ENCODE data around the gene LIN7C.

GRCh38 chr11:27545035-27545434 is 38.5 kb upstream of the LIN7C start:
- TF ChIP-seq HOXA7 (CRISPR knock-in tag; IDR thresholded peaks at IDR 0.05) (no peak), GATA3 (IDR thresholded peaks at IDR 0.05; ENCODE audit: borderline replicate concordance) (no peak), CTCF (IDR thresholded peaks at IDR 0.05) (no peak), POLR2A (IDR thresholded peaks at IDR 0.05; ENCODE audit: low read length) (no peak), HOXB5 (CRISPR knock-in tag; IDR thresholded peaks at IDR 0.05) (no peak), RFX5 (IDR thresholded peaks at IDR 0.05) (no peak), KDM1A (IDR thresholded peaks at IDR 0.05; ENCODE audit: low read depth) (no peak)
- TF ChIP-seq, protein P1, sequence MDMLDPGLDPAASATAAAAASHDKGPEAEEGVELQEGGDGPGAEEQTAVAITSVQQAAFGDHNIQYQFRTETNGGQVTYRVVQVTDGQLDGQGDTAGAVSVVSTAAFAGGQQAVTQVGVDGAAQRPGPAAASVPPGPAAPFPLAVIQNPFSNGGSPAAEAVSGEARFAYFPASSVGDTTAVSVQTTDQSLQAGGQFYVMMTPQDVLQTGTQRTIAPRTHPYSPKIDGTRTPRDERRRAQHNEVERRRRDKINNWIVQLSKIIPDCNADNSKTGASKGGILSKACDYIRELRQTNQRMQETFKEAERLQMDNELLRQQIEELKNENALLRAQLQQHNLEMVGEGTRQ (IDR thresholded peaks at IDR 0.05), result no peak
- TF ChIP-seq, protein P2, sequence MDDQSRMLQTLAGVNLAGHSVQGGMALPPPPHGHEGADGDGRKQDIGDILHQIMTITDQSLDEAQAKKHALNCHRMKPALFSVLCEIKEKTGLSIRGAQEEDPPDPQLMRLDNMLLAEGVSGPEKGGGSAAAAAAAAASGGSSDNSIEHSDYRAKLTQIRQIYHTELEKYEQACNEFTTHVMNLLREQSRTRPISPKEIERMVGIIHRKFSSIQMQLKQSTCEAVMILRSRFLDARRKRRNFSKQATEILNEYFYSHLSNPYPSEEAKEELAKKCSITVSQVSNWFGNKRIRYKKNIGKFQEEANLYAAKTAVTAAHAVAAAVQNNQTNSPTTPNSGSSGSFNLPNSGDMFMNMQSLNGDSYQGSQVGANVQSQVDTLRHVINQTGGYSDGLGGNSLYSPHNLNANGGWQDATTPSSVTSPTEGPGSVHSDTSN (IDR thresholded peaks at IDR 0.05), result no peak
